ENCODE results near the gene ZSWIM1. TPM values are rescaled to one million over a fixed set of nuclear protein-coding genes. Genes with fewer than 3 reads are reported as not detected.

The ZSWIM1 gene
- total RNA-seq, 1 donor from 2014 or later = 10.7 TPM

DNA sequence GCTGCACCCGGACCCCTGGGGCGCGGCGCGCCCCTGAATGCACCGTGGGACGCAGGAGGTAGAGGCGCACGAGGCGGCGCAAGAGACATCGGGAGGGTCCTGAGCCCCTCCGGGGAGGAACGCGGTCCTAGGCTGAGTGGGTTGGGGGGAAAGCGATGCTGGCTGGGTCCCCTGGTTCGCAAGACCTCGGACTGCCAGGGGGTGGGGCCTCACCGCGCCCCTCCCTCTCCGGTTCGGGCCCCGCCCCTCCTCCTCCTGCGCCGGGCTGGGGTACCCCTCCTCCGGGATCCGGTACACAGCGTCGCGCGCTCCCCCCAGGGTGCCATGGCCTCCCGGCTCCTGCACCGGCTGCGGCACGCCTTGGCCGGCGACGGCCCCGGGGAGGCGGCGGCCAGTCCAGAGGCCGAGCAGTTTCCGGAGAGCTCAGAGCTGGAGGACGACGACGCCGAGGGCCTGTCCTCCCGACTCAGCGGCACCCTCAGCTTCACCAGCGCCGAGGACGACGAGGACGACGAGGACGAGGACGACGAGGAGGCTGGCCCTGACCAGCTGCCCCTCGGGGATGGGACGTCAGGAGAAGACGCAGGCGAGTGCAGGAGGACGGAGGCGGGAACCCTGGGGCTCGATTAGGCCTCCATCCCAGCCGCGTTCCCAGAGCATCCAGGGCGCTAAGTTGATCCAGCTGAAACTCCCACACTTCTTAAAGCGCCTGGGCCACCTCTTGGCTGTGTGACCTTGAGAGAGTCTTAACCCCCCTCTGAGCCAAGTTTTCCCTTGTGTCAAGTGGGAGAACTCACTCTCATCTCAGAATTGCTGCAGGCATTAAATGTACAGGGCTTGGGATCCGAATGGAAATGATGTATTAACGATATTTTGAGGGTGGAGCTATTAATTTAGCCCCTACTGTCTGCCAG lies 46.9 kb upstream of the ZSWIM1 start:
- peak overlapping the region; percentile 79 for H3K4me2 ChIP-seq
- no peak overlapping the region for H3K27ac Mint-ChIP-seq
- peak; percentile 85 for DNase-seq (ENCODE audit: low spot score)
- no peaks in the 10 kb centered on the region for H3K36me3 Mint-ChIP-seq
- peak overlapping the region; percentile 68 for H3K4me3 ChIP-seq
- TF ChIP-seq CTCF (IDR thresholded peaks at IDR 0.05) (no peak), EZH2phosphoT487 (IDR thresholded peaks at IDR 0.05) (no peak), EZH2 (IDR thresholded peaks at IDR 0.05) (no peak)
- H3K79me2 ChIP-seq (ENCODE audit: low read depth) = peaks cover 10% of the 10 kb centered on the region
- H3K27me3 ChIP-seq = no peaks in the 10 kb centered on the region
- peaks cover 13% of the 10 kb centered on the region for H3K4me1 ChIP-seq
- H3K4me1 Mint-ChIP-seq = peaks cover 24% of the 10 kb centered on the region
- no peak overlapping the region for H3K9ac ChIP-seq
- peaks cover 31% of the 10 kb centered on the region for H3F3A ChIP-seq (ENCODE audit: low read depth)
- no peak overlapping the region for H3K27ac ChIP-seq
- H2AFZ ChIP-seq (replicated peaks) = peak overlapping the region; percentile 85
- peaks cover 4% of the 10 kb centered on the region for H3K27me3 Mint-ChIP-seq (ENCODE audit: insufficient read depth, low read depth)
- H3K36me3 ChIP-seq = no peaks in the 10 kb centered on the region
- no peaks in the 10 kb centered on the region for H3K9me3 Mint-ChIP-seq
- H4K20me1 ChIP-seq (ENCODE audit: low read depth) = peaks cover 3% of the 10 kb centered on the region
- no peaks in the 10 kb centered on the region for H3K9me3 ChIP-seq (ENCODE audit: low read depth)
- peak overlapping the region; percentile 82 for H3K4me3 Mint-ChIP-seq

GRCh38 chr20:45834797-45835161 lies 46.2 kb upstream of the ZSWIM1 start:
- Histone ChIP-seq H3K4me1 (peaks cover 13% of the 10 kb centered on the region), H3K36me3 (no peaks in the 10 kb centered on the region), H4K20me1 (ENCODE audit: low read depth) (peaks cover 3% of the 10 kb centered on the region), H2AFZ (replicated peaks) (no peak overlapping the region), H3K27me3 (no peaks in the 10 kb centered on the region), H3K27ac (no peak overlapping the region), H3K79me2 (ENCODE audit: low read depth) (peaks cover 10% of the 10 kb centered on the region), H3K9me3 (ENCODE audit: low read depth) (no peaks in the 10 kb centered on the region), H3K4me3 (peak overlapping the region; percentile 68), H3K4me2 (peak overlapping the region; percentile 79), H3K9ac (no peak overlapping the region), H3F3A (ENCODE audit: low read depth) (peaks cover 31% of the 10 kb centered on the region)
- TF ChIP-seq EZH2phosphoT487 (IDR thresholded peaks at IDR 0.05) (no peak), CTCF (IDR thresholded peaks at IDR 0.05) (no peak), EZH2 (IDR thresholded peaks at IDR 0.05) (no peak)
- Mint-ChIP-seq H3K4me1 (peaks cover 24% of the 10 kb centered on the region), H3K36me3 (no peaks in the 10 kb centered on the region), H3K4me3 (peak overlapping the region; percentile 82), H3K27me3 (ENCODE audit: insufficient read depth, low read depth) (peaks cover 4% of the 10 kb centered on the region), H3K9me3 (no peaks in the 10 kb centered on the region), H3K27ac (no peak overlapping the region)
- no peak for DNase-seq (ENCODE audit: low spot score)

DNA sequence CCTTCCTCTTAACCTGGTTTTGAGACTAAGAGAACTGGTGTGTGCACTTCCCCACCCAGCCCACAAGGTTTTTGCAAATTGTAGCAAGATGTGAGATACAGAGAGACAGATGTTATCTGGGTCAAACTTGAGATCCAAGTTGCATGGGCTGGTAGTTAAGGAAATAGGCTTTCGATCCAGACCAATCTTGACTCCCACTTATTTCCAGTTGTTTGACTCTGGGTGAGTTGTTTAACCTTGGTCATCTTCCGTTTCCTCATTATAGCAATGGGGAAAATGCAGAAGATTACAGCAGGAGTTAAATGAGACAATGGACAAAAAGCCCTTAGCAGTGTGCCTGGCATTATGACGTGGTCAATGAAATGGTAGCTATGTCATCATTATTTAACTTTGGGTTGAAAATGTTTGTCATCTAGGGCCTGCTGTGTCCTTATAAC lies 45.7 kb upstream of the ZSWIM1 start:
- no peaks in the 10 kb centered on the region for H3K27me3 ChIP-seq
- no peaks in the 10 kb centered on the region for H3K36me3 ChIP-seq
- Mint-ChIP-seq H3K4me1 (peaks cover 24% of the 10 kb centered on the region), H3K27me3 (ENCODE audit: insufficient read depth, low read depth) (peaks cover 3% of the 10 kb centered on the region), H3K36me3 (no peaks in the 10 kb centered on the region), H3K27ac (no peak overlapping the region), H3K9me3 (no peaks in the 10 kb centered on the region), H3K4me3 (peak overlapping the region; percentile 82)
- H3K79me2 ChIP-seq (ENCODE audit: low read depth) = peaks cover 10% of the 10 kb centered on the region
- no peaks in the 10 kb centered on the region for H3K9me3 ChIP-seq (ENCODE audit: low read depth)
- peaks cover 3% of the 10 kb centered on the region for H4K20me1 ChIP-seq (ENCODE audit: low read depth)
- H3K4me3 ChIP-seq = no peak overlapping the region
- H3F3A ChIP-seq (ENCODE audit: low read depth) = peaks cover 31% of the 10 kb centered on the region
- TF ChIP-seq CTCF (IDR thresholded peaks at IDR 0.05) (no peak), EZH2 (IDR thresholded peaks at IDR 0.05) (no peak), EZH2phosphoT487 (IDR thresholded peaks at IDR 0.05) (no peak)
- H2AFZ ChIP-seq (replicated peaks) = no peak overlapping the region
- peak overlapping the region; percentile 79 for H3K4me2 ChIP-seq
- no peak overlapping the region for H3K27ac ChIP-seq
- no peak for DNase-seq (ENCODE audit: low spot score)
- no peak overlapping the region for H3K9ac ChIP-seq
- H3K4me1 ChIP-seq = peaks cover 13% of the 10 kb centered on the region
